ENCODE data around the gene GOLGA8B. TPM values are rescaled to one million over a fixed set of nuclear protein-coding genes. Genes with fewer than 3 reads are reported as not detected.
"Not testable (repeated sequence)": the region's sequence is repeated elsewhere in the genome, so short reads cannot be mapped to it uniquely, and the experiment has no call there.

GOLGA8B gene
- total RNA-seq (2021) (67.3 and 77.8 TPM in 2 replicates), Bru-seq, nascent RNA (percentile 45 among the genes with signal in this experiment), BruChase-seq, experiment 1, labeled RNA remaining after a 2-hour chase (percentile 76 among the genes with signal in this experiment), BruChase-seq, experiment 2, labeled RNA remaining after a 6-hour chase (percentile 86 among the genes with signal in this experiment)
- long read RNA-seq, full-length matches to known transcripts = 1 of 14 reads
- long read RNA-seq, partial matches to known transcripts = 5 of 14 reads
- long read RNA-seq, other reads (novel, unspliced or antisense) = 8 of 14 reads

- DNase-seq = peak; percentile 45 to 69
- no peak within 1 kb of the TSS for H3K27ac ChIP-seq
- no TSS peak for BruUV-seq (replicated peaks)
- ChIA-PET POLR2A (ENCODE audit: unreplicated experiment) (no interaction called here), CTCF (no interaction called here)
- intact Hi-C loops (cut with micrococcal nuclease; ENCODE audit: unreplicated experiment) = loop anchor here (5.0 kb wide), 1 partner anchor 361 kb away; no protein-coding TSS in a partner anchor
- H3K4me2 ChIP-seq = peak within 1 kb of the TSS; percentile 89
- H3K79me2 ChIP-seq (ENCODE audit: low read depth) = no peaks in the 10 kb centered on the region
- no peaks in the 10 kb centered on the region for H3K9me2 ChIP-seq (ENCODE audit: insufficient read depth)
- H3F3A ChIP-seq (ENCODE audit: insufficient read depth, low read depth) = no peaks in the 10 kb centered on the region
- H3K4me1 ChIP-seq (replicated peaks; ENCODE audit: insufficient read depth) = no peaks in the 10 kb centered on the region
- H2AFZ ChIP-seq = peak within 1 kb of the TSS; percentile 82
- no peaks in the 10 kb centered on the region for H3K36me3 ChIP-seq (ENCODE audit: low read depth)
- no peak for TF ChIP-seq CTCF (conservative IDR thresholded peaks at IDR 0.05)
- no peak for TF ChIP-seq EZH2 (IDR thresholded peaks at IDR 0.05; ENCODE audit: low read depth)
- no peaks in the 10 kb centered on the region for H3K9me3 ChIP-seq (ENCODE audit: insufficient read depth, low read depth)
- H4K20me1 ChIP-seq (ENCODE audit: insufficient read depth) = no peaks in the 10 kb centered on the region
- H3K27me3 ChIP-seq (ENCODE audit: insufficient read depth, low read depth) = no peaks in the 10 kb centered on the region
- peak within 1 kb of the TSS; percentile 68 for H3K4me3 ChIP-seq
Observed at GRCh38 chr15:34583399-34584329, at the start of gene GOLGA8B. Gene GOLGA8B (minus strand): TSS chr15:34583651. CDS start chr15:34535912, 47,739 bp downstream.

GRCh38 chr15:34633165-34633564 lies 49.7 kb upstream of the GOLGA8B start:
- H3K4me1 ChIP-seq (replicated peaks; ENCODE audit: insufficient read depth); H3K9me3 ChIP-seq (ENCODE audit: insufficient read depth, low read depth); POLR2A ChIA-PET (ENCODE audit: unreplicated experiment); H3K36me3 ChIP-seq (ENCODE audit: low read depth); DNase-seq; H3K79me2 ChIP-seq (ENCODE audit: low read depth); intact Hi-C loops (cut with micrococcal nuclease; ENCODE audit: unreplicated experiment); H3K4me3 ChIP-seq; H3K4me2 ChIP-seq; CTCF ChIA-PET; H3K9me2 ChIP-seq (ENCODE audit: insufficient read depth); H4K20me1 ChIP-seq (ENCODE audit: insufficient read depth); H2AFZ ChIP-seq; H3K27ac ChIP-seq; H3K27me3 ChIP-seq (ENCODE audit: insufficient read depth, low read depth); BruUV-seq (replicated peaks); H3F3A ChIP-seq (ENCODE audit: insufficient read depth, low read depth): not testable (repeated sequence)

- Histone ChIP-seq H3K9me3 (ENCODE audit: insufficient read depth, low read depth) (no peaks in the 10 kb centered on the region), H3K4me3 (no peak overlapping the region), H3K9me2 (ENCODE audit: insufficient read depth) (no peaks in the 10 kb centered on the region), H4K20me1 (ENCODE audit: insufficient read depth) (no peaks in the 10 kb centered on the region), H3K36me3 (ENCODE audit: low read depth) (no peaks in the 10 kb centered on the region), H3K27me3 (ENCODE audit: insufficient read depth, low read depth) (no peaks in the 10 kb centered on the region), H3K4me2 (no peak overlapping the region), H3K4me1 (replicated peaks; ENCODE audit: insufficient read depth) (no peaks in the 10 kb centered on the region), H3F3A (ENCODE audit: insufficient read depth, low read depth) (no peaks in the 10 kb centered on the region), H2AFZ (no peak overlapping the region), H3K79me2 (ENCODE audit: low read depth) (no peaks in the 10 kb centered on the region), H3K27ac (no peak overlapping the region)
- ChIA-PET POLR2A (ENCODE audit: unreplicated experiment) (no interaction called here), CTCF (no interaction called here)
- TF ChIP-seq CTCF (conservative IDR thresholded peaks at IDR 0.05) = no peak
- DNase-seq = no peak
- intact Hi-C loops (cut with micrococcal nuclease; ENCODE audit: unreplicated experiment) = no loop called here
- BruUV-seq (replicated peaks) = no TSS peak
Observed at GRCh38 chr15:34628577-34629152, 45.2 kb upstream of the GOLGA8B start.

Measured in PC-9 (cell line).